ENCODE measurements around the gene MYOF.
A peak's percentile ranks its signal among the peaks of the same experiment; 100 is the strongest.
"Not testable (repeated sequence)": the region's sequence is repeated elsewhere in the genome, so short reads cannot be mapped to it uniquely, and the experiment has no call there.

Gene MYOF

GRCh38 chr10:93369588-93370164 lies 112.5 kb downstream of the MYOF start:
- TF ChIP-seq, protein P1, sequence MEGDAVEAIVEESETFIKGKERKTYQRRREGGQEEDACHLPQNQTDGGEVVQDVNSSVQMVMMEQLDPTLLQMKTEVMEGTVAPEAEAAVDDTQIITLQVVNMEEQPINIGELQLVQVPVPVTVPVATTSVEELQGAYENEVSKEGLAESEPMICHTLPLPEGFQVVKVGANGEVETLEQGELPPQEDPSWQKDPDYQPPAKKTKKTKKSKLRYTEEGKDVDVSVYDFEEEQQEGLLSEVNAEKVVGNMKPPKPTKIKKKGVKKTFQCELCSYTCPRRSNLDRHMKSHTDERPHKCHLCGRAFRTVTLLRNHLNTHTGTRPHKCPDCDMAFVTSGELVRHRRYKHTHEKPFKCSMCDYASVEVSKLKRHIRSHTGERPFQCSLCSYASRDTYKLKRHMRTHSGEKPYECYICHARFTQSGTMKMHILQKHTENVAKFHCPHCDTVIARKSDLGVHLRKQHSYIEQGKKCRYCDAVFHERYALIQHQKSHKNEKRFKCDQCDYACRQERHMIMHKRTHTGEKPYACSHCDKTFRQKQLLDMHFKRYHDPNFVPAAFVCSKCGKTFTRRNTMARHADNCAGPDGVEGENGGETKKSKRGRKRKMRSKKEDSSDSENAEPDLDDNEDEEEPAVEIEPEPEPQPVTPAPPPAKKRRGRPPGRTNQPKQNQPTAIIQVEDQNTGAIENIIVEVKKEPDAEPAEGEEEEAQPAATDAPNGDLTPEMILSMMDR (IDR thresholded peaks at IDR 0.05; ENCODE audit: extremely low read depth, missing control alignments): no peak

DNA sequence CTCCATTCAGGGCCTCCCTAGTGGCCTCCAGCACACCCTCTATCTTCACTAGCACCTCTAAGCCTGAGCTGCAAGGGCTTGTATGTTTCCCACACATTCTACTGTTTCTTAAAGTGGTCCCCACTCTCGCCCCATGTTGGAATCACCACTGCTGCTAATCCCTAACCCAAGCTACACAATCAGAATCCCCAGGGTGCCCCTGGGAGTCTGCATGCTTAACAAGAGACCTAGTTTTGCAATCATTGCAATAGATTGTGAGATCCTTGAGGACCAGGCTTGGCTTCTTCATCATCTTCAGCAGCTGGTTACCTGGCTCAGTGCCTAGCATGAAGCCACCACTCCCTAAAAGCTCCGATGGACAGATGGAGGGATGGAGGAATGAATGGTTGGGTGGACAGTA lies 113.9 kb downstream of the MYOF start:
- TF ChIP-seq, protein P1 (IDR thresholded peaks at IDR 0.05; ENCODE audit: extremely low read depth, missing control alignments): no peak
- no peak for DNase-seq (ENCODE audit: low spot score)

More at GRCh38 chr10:93369588-93370164, 112.5 kb downstream of the MYOF start:
- no peak for DNase-seq (ENCODE audit: low spot score)

GRCh38 chr10:93367664-93368063 lies 114.5 kb downstream of the MYOF start:
- TF ChIP-seq, protein P1 (IDR thresholded peaks at IDR 0.05; ENCODE audit: extremely low read depth, missing control alignments): no peak
- no peak for DNase-seq (ENCODE audit: low spot score)

DNA sequence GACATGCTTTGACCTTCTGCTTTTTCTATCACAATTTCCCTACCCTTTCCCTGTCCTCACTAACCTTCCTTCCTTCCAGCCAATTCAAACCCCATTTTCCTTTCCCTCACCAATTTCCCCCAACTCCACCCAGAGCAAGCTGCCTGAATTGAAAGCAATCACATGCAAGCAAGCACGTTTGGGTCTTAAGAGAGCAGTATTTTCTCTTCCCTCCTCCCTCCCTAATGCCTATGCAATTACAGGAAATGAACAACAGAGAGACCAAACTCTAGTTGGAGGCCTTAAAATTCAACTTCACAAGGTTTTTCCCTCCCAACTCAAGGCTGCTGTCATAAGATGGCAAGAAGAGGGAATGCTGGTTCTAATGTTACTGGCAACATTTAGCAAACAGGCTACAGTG lies 117.2 kb downstream of the MYOF start:
- no peak for DNase-seq (ENCODE audit: low spot score)
- TF ChIP-seq, protein P1 (IDR thresholded peaks at IDR 0.05; ENCODE audit: extremely low read depth, missing control alignments): no peak

DNA sequence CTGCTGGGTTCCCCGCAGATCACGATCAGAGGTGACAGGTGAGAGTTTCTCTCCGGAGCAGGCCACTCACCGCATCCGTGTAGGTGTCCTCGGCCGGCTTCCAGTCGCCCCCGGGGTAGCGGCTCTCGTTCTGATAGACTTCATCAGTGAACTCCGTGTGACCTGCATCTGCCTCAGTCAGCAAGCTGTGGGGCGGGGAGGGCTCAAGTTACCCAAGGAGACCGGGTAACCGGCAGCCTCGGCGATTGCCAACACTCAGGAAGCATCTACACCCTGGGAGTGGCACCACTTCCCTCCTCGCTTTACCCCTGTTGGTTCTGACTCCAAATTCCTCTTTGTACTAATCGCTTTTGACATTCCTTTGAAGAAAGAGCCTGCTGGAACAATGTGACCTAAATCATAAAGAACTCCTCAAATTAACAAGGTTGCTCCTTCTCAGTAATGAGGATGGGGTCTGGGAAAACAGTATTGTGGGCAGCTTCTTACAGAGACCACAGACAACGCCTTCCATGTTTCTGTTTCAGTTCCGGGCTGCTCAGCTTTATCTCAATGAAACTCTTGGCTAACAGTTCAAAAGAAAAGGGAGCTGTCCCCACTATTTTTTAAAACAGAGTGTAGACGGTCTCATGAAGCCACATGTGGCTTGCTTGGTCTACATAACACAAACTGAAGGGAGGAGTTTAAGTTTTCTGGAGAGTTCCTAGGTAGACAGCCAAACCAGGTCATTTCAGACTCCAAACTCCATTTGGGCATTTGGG lies 118.1 kb downstream of the MYOF start:
- TF ChIP-seq, protein P1 (IDR thresholded peaks at IDR 0.05; ENCODE audit: extremely low read depth, missing control alignments): no peak
- DNase-seq (ENCODE audit: low spot score): no peak

DNA sequence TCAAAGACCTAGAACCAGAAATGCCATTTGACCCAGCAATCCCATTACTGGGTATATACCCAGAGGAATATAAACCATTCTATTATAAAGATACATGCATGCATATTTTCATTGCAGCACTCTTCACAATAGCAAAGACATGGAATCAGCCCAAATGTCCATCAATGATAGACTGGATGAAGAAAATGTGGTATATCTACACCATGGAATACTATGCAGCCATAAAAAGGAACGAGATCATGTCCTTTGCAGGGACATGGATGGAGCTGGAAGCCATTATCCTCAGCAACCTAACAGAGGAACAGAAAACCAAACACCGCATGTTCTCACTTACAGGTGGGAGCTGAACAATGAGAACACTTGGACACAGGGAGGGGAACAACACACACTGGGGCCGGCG lies 123.7 kb downstream of the MYOF start:
- DNase-seq (ENCODE audit: low spot score): not testable (repeated sequence)

- DNase-seq (ENCODE audit: low spot score): peak; percentile 39
- TF ChIP-seq, protein P1 (IDR thresholded peaks at IDR 0.05; ENCODE audit: extremely low read depth, missing control alignments): peak; percentile 36
These were observed 124.5 kb downstream of the MYOF start for GRCh38 chr10:93357680-93358079.

DNA sequence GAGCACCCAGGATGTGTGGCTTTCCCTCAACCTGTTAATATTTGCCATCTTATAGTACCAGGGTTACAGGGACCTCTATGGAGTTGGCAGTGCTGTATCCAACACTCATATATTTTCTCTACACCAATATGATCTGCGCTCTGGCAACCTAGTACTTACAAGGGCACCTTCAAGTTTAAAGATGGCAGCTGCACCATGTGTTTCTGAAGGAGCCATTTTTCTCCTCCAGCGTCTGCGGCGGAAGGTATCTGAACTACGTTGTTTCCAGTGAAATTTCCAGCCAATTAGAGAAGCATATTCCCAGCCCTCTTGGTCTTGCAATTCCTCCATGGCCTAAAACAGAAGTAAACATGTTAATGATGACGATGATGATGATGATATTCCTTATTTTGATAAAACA lies 125.6 kb downstream of the MYOF start:
- TF ChIP-seq, protein P1 (IDR thresholded peaks at IDR 0.05; ENCODE audit: extremely low read depth, missing control alignments): no peak

More for the DNA sequence above, 125.6 kb downstream of the MYOF start:
- DNase-seq (ENCODE audit: low spot score): no peak

All from GM20000 (cell line).